Measurements from ENCODE around the gene ACAT2.

Gene ACAT2

GRCh38 chr6:159751448-159751847 lies 10.4 kb upstream of the ACAT2 start:
- Histone ChIP-seq H3K36me3 (ENCODE audit: insufficient read depth, low read length) (peaks cover 23% of the 10 kb centered on the region), H3K4me1 (ENCODE audit: insufficient read depth, low read length) (no peaks in the 10 kb centered on the region), H3K9me3 (ENCODE audit: control insufficient read depth, insufficient read depth, low read length) (no peaks in the 10 kb centered on the region), H3K9ac (ENCODE audit: low read depth, low read length) (no peak overlapping the region)

GRCh38 chr6:159753081-159753872 lies 8.6 kb upstream of the ACAT2 start:
- H3K4me1 ChIP-seq (ENCODE audit: insufficient read depth, low read length), result 0 out of 2 replicates have a peak, but pooled peaks cover under 1% of the 10 kb centered on the region
- H3K36me3 ChIP-seq (ENCODE audit: insufficient read depth, low read length), result peaks cover 23% of the 10 kb centered on the region
- no peak overlapping the region for H3K9ac ChIP-seq (ENCODE audit: low read depth, low read length)
- no peaks in the 10 kb centered on the region for H3K9me3 ChIP-seq (ENCODE audit: control insufficient read depth, insufficient read depth, low read length)

- no peak overlapping the region for H3K9ac ChIP-seq (ENCODE audit: low read depth, low read length)
- H3K4me1 ChIP-seq (ENCODE audit: insufficient read depth, low read length), result peaks cover 6% of the 10 kb centered on the region
- no peaks in the 10 kb centered on the region for H3K9me3 ChIP-seq (ENCODE audit: control insufficient read depth, insufficient read depth, low read length)
- peaks cover 23% of the 10 kb centered on the region for H3K36me3 ChIP-seq (ENCODE audit: insufficient read depth, low read length)
Observed at GRCh38 chr6:159754401-159754800, 7.4 kb upstream of the ACAT2 start.

GRCh38 chr6:159754959-159755914 lies 6.6 kb upstream of the ACAT2 start:
- Histone ChIP-seq H3K9ac (ENCODE audit: low read depth, low read length) (no peak overlapping the region), H3K36me3 (ENCODE audit: insufficient read depth, low read length) (peaks cover 23% of the 10 kb centered on the region), H3K4me1 (ENCODE audit: insufficient read depth, low read length) (peaks cover 12% of the 10 kb centered on the region), H3K9me3 (ENCODE audit: control insufficient read depth, insufficient read depth, low read length) (no peaks in the 10 kb centered on the region)

GRCh38 chr6:159756508-159756907 lies 5.3 kb upstream of the ACAT2 start:
- Histone ChIP-seq H3K4me1 (ENCODE audit: insufficient read depth, low read length) (peaks cover 12% of the 10 kb centered on the region), H3K9me3 (ENCODE audit: control insufficient read depth, insufficient read depth, low read length) (no peaks in the 10 kb centered on the region), H3K9ac (ENCODE audit: low read depth, low read length) (no peak overlapping the region), H3K36me3 (ENCODE audit: insufficient read depth, low read length) (peaks cover 20% of the 10 kb centered on the region)

GRCh38 chr6:159758031-159759001 lies 3.5 kb upstream of the ACAT2 start:
- Histone ChIP-seq H3K9ac (ENCODE audit: low read depth, low read length) (no peak overlapping the region), H3K4me1 (ENCODE audit: insufficient read depth, low read length) (peaks cover 12% of the 10 kb centered on the region), H3K36me3 (ENCODE audit: insufficient read depth, low read length) (peaks cover 16% of the 10 kb centered on the region), H3K9me3 (ENCODE audit: control insufficient read depth, insufficient read depth, low read length) (no peaks in the 10 kb centered on the region)

- Histone ChIP-seq H3K4me1 (ENCODE audit: insufficient read depth, low read length) (peaks cover 12% of the 10 kb centered on the region), H3K9ac (ENCODE audit: low read depth, low read length) (no peak overlapping the region), H3K36me3 (ENCODE audit: insufficient read depth, low read length) (peaks cover 11% of the 10 kb centered on the region), H3K9me3 (ENCODE audit: control insufficient read depth, insufficient read depth, low read length) (no peaks in the 10 kb centered on the region)
Observed at GRCh38 chr6:159759645-159760044, 2.2 kb upstream of the ACAT2 start.

- H3K9ac ChIP-seq (ENCODE audit: low read depth, low read length), result peak overlapping the region; percentile 99
- peaks cover 12% of the 10 kb centered on the region for H3K4me1 ChIP-seq (ENCODE audit: insufficient read depth, low read length)
- peaks cover 7% of the 10 kb centered on the region for H3K36me3 ChIP-seq (ENCODE audit: insufficient read depth, low read length)
- H3K9me3 ChIP-seq (ENCODE audit: control insufficient read depth, insufficient read depth, low read length), result no peaks in the 10 kb centered on the region
Observed at GRCh38 chr6:159760602-159761057, 1.2 kb upstream of the ACAT2 start.

GRCh38 chr6:159761129-159761872 lies 544 bp upstream of the ACAT2 start:
- Histone ChIP-seq H3K4me1 (ENCODE audit: insufficient read depth, low read length) (peaks cover 12% of the 10 kb centered on the region), H3K36me3 (ENCODE audit: insufficient read depth, low read length) (peaks cover 7% of the 10 kb centered on the region), H3K9ac (ENCODE audit: low read depth, low read length) (peak overlapping the region; percentile 99), H3K9me3 (ENCODE audit: control insufficient read depth, insufficient read depth, low read length) (no peaks in the 10 kb centered on the region)

GRCh38 chr6:159762681-159763293 lies 942 bp downstream of the ACAT2 start:
- Histone ChIP-seq H3K4me1 (ENCODE audit: insufficient read depth, low read length) (peaks cover 12% of the 10 kb centered on the region), H3K9ac (ENCODE audit: low read depth, low read length) (peak overlapping the region; percentile 99), H3K36me3 (ENCODE audit: insufficient read depth, low read length) (peaks cover 13% of the 10 kb centered on the region), H3K9me3 (ENCODE audit: control insufficient read depth, insufficient read depth, low read length) (no peaks in the 10 kb centered on the region)

- Histone ChIP-seq H3K9ac (ENCODE audit: low read depth, low read length) (no peak overlapping the region), H3K4me1 (ENCODE audit: insufficient read depth, low read length) (no peaks in the 10 kb centered on the region), H3K36me3 (ENCODE audit: insufficient read depth, low read length) (peaks cover 33% of the 10 kb centered on the region), H3K9me3 (ENCODE audit: control insufficient read depth, insufficient read depth, low read length) (no peaks in the 10 kb centered on the region)
Observed at GRCh38 chr6:159766906-159767305, 5.1 kb downstream of the ACAT2 start.

- Histone ChIP-seq H3K9me3 (ENCODE audit: control insufficient read depth, insufficient read depth, low read length) (no peaks in the 10 kb centered on the region), H3K4me1 (ENCODE audit: insufficient read depth, low read length) (no peaks in the 10 kb centered on the region), H3K36me3 (ENCODE audit: insufficient read depth, low read length) (peaks cover 33% of the 10 kb centered on the region), H3K9ac (ENCODE audit: low read depth, low read length) (no peak overlapping the region)
Observed at GRCh38 chr6:159769470-159769869, 7.6 kb downstream of the ACAT2 start.

- no peaks in the 10 kb centered on the region for H3K4me1 ChIP-seq (ENCODE audit: insufficient read depth, low read length)
- no peak overlapping the region for H3K9ac ChIP-seq (ENCODE audit: low read depth, low read length)
- H3K36me3 ChIP-seq (ENCODE audit: insufficient read depth, low read length), result peaks cover 32% of the 10 kb centered on the region
- H3K9me3 ChIP-seq (ENCODE audit: control insufficient read depth, insufficient read depth, low read length), result no peaks in the 10 kb centered on the region
Observed at GRCh38 chr6:159772196-159772595, 10.4 kb downstream of the ACAT2 start.
